GM12878 (cell line): Measurements from ENCODE around the gene FOXR1. TPM values are rescaled to one million over a fixed set of nuclear protein-coding genes. Genes with fewer than 3 reads are reported as not detected.

ENCODE experiments used
- ATAC-seq: fragments of 200-7000 bp; cut with Tn5 transposase; 3 replicates; pipeline ENCODE4 v1.9.1; 2020; ENCODE audit warnings: mild to moderate bottlenecking, moderate library complexity
- BruUV-seq: library from RNA; stranded (reverse); fragments of 400-500 nt; replicated peaks from 2 replicates; lab custom pipeline; 2021; lab: Mats Ljungman, UMichigan
- CTCF ChIA-PET: fragments of 300-600 bp; sonication (Branson Sonifier 250); formaldehyde crosslinking; extraction: SDS; loops from one replicate; lab custom pipeline; 2021; ENCODE audit warnings: inconsistent platforms; lab: Yijun Ruan, JAX
- POLR2A ChIA-PET: fragments of 350-600 bp; formaldehyde crosslinking; extraction: SDS; loops from one replicate; lab custom pipeline; 2021; ENCODE audit warnings: inconsistent platforms; lab: Charles Lee
- RAD21 ChIA-PET: fragments of 300-600 bp; sonication (Branson Sonifier 250); formaldehyde crosslinking; loops from one replicate; lab custom pipeline; 2023; ENCODE audit warnings: antibody characterized with exemption; ENCODE audit not compliant: unreplicated experiment; lab: Charles Lee
- SMC1A ChIA-PET: fragments of 300-600 bp; sonication (Branson Sonifier 250); formaldehyde crosslinking; loops from one replicate; lab custom pipeline; 2023; ENCODE audit not compliant: unreplicated experiment, uncharacterized antibody; lab: Charles Lee
- DNase-seq: peaks from one replicate; pipeline ENCODE4 v3.0.0-alpha.2; 2011; ENCODE audit warnings: low read depth, low spot score
- FAIRE-seq: peaks from 3 replicates; lab custom pipeline; 2011; peaks lifted over from hg19 to GRCh38; lab: Jason Lieb, UNC
- H2AFZ ChIP-seq: 2 replicates; pipeline ENCODE4 v1.6.0; 2011; ENCODE audit warnings: low read depth, low read length, control low read depth; ENCODE audit not compliant: control insufficient read depth
- H3K27ac ChIP-seq: 2 replicates; pipeline ENCODE4 v1.5.1; 2011; ENCODE audit warnings: control low read depth; ENCODE audit not compliant: control insufficient read depth, insufficient read depth
- H3K27me3 ChIP-seq, 2 experiments: replicated peaks in 1 of 2; 2 replicates each; pipeline versions ENCODE4 v1.6.0 to v1.6.1; 2011; ENCODE audit warnings: low read length in 1 of 2; ENCODE audit not compliant: control insufficient read depth in 2 of 2, insufficient read depth in 2 of 2
- H3K36me3 ChIP-seq, 2 experiments: 2 replicates each; pipeline ENCODE4 v1.5.1; 2011; ENCODE audit warnings: low read length in 1 of 2; ENCODE audit not compliant: control insufficient read depth in 2 of 2, insufficient read depth in 2 of 2
- H3K4me1 ChIP-seq: 2 replicates; pipeline ENCODE4 v1.6.1; 2011; ENCODE audit warnings: mild to moderate bottlenecking, low read length, moderate library complexity, mixed read lengths; ENCODE audit not compliant: control insufficient read depth, insufficient read depth
- H3K4me2 ChIP-seq: 2 replicates; pipeline ENCODE4 v1.6.0; 2011; ENCODE audit warnings: control low read depth; ENCODE audit not compliant: control insufficient read depth, insufficient read depth
- H3K4me3 ChIP-seq: fragments of 200-600 bp; sonication (generic); 2 replicates; pipeline ENCODE4 v1.5.1; 2016
- H3K79me2 ChIP-seq: 2 replicates; pipeline ENCODE4 v1.6.0; 2011; ENCODE audit warnings: low read length; ENCODE audit not compliant: control insufficient read depth, insufficient read depth
- H3K9ac ChIP-seq: 2 replicates; pipeline ENCODE4 v1.8.0; 2011; ENCODE audit warnings: low read length, control low read depth, mixed read lengths; ENCODE audit not compliant: control insufficient read depth, insufficient read depth
- H3K9me3 ChIP-seq: replicated peaks from 3 replicates; pipeline ENCODE4 v1.5.1; 2011; ENCODE audit warnings: mild to moderate bottlenecking, low read length; ENCODE audit not compliant: control insufficient read depth, insufficient read depth
- H4K20me1 ChIP-seq: 2 replicates; pipeline ENCODE4 v1.6.0; 2011; ENCODE audit not compliant: control insufficient read depth, insufficient read depth
- EP300 ChIP-seq, 2 experiments: fragments of 150-350 bp in 1 of 2; IDR thresholded peaks; 2 replicates each; pipeline ENCODE4 v1.6.1; 2011 to 2012; ENCODE audit warnings: low read depth in 2 of 2, low read length in 2 of 2, borderline replicate concordance in 1 of 2, improper control_type of control experiment in 1 of 2, inconsistent platforms in 1 of 2; ENCODE audit not compliant: control insufficient read depth in 1 of 2
- HDAC2 ChIP-seq: fragments of 200-600 bp; sonication (generic); IDR thresholded peaks from 2 replicates; pipeline ENCODE4 v1.6.1; 2017
- KLF5 ChIP-seq: fragments of 450-650 bp; IDR thresholded peaks from 2 replicates; pipeline ENCODE4 v1.6.1; 2014; ENCODE audit warnings: mild to moderate bottlenecking; ENCODE audit not compliant: partially characterized antibody
- LARP7 ChIP-seq: fragments of 450-650 bp; IDR thresholded peaks from 2 replicates; pipeline ENCODE4 v1.6.1; 2017; ENCODE audit warnings: mild to moderate bottlenecking
- POLR2AphosphoS5 ChIP-seq: IDR thresholded peaks from 2 replicates; pipeline ENCODE4 v1.6.1; 2011; ENCODE audit warnings: mild to moderate bottlenecking, low read length, inconsistent platforms
- RAD21 ChIP-seq: IDR thresholded peaks from 2 replicates; pipeline ENCODE4 v1.6.1; 2011; ENCODE audit warnings: mild to moderate bottlenecking, low read depth, low read length, moderate library complexity; ENCODE audit not compliant: insufficient read depth
- RB1 ChIP-seq: fragments of 450-650 bp; formaldehyde crosslinking; IDR thresholded peaks from 2 replicates; pipeline ENCODE4 v1.6.1; 2017; ENCODE audit warnings: mild to moderate bottlenecking, borderline replicate concordance
- RFX5 ChIP-seq: IDR thresholded peaks from 2 replicates; pipeline ENCODE4 v1.6.1; 2011; ENCODE audit warnings: low read depth, low read length, improper control_type of control experiment
- RUNX3 ChIP-seq: IDR thresholded peaks from 2 replicates; pipeline ENCODE4 v1.6.1; 2012; ENCODE audit warnings: low read length, inconsistent platforms
- SMARCA5 ChIP-seq: fragments of 450-650 bp; IDR thresholded peaks from 2 replicates; pipeline ENCODE4 v1.6.1; 2017; ENCODE audit warnings: mild to moderate bottlenecking
- SUPT20H ChIP-seq: IDR thresholded peaks from 2 replicates; pipeline ENCODE4 v1.6.1; 2011; ENCODE audit warnings: low read depth, mild to moderate bottlenecking, low read length, moderate library complexity, borderline replicate concordance; ENCODE audit not compliant: control insufficient read depth
- ZBED1 ChIP-seq: IDR thresholded peaks from 2 replicates; pipeline ENCODE4 v1.6.1; 2016; ENCODE audit warnings: borderline replicate concordance
- WGBS: methylation state at CpG from one replicate; pipeline ENCODE4 v1.1.6; 2016; ENCODE audit warnings: low lambda C conversion rate; ENCODE audit not compliant: insufficient replicate concordance, insufficient coverage; ENCODE audit errors: missing lambda C conversion rate; 5-methylcytosine and 5-hydroxymethylcytosine counted together
- in situ Hi-C: fragments of 300-500 bp; cut with MboI; formaldehyde crosslinking; loops from 9 replicates; pipeline ENCODE4 v1.14.3; 2018; ENCODE audit warnings: mixed read lengths
- intact Hi-C: fragments of 100-400 bp; cut with micrococcal nuclease; formaldehyde crosslinking; loops from one replicate; pipeline ENCODE4 v1.14.2; 2022; ENCODE audit not compliant: unreplicated experiment
- polyA plus RNA-seq, 11 experiments: library from polyadenylated mRNA; depleted of rRNA in 4 of 11; unstranded in 6 of 11; stranded (reverse) in 5 of 11; fragments of >200 nt; fragmentation: Nextera tagmentation in 4 of 11; fragmentation: Illumina TruSeq in 1 of 11; extraction: Ambion mirVana in 4 of 11; extraction: Trizol in 1 of 11; gene quantifications; 1 replicate in 1 of 11; 2 replicates in 10 of 11; pipeline versions ENCODE4 v1.2.1 to v1.2.3, GENCODE V29; 2011 to 2016; ENCODE audit warnings: inconsistent platforms in 2 of 11, missing spikeins in 2 of 11, low read depth in 1 of 11
- total RNA-seq, 4 experiments: library from RNA; depleted of rRNA in 3 of 4; stranded (reverse); fragments of >200 nt in 3 of 4; fragmentation: Illumina TruSeq in 1 of 4; extraction: Trizol in 1 of 4; gene quantifications; 2 replicates each; pipeline versions ENCODE4 v1.2.1 to v1.2.3, GENCODE V29; 2013 to 2021
- TF ChIP-seq, protein P1 (sequence below): IDR thresholded peaks from 2 replicates; pipeline ENCODE4 v1.6.1; 2012; ENCODE audit warnings: low read depth, low read length, improper control_type of control experiment
- TF ChIP-seq, protein P2 (sequence below): IDR thresholded peaks from 2 replicates; pipeline ENCODE4 v1.6.1; 2011; ENCODE audit warnings: borderline replicate concordance, low read depth, mild to moderate bottlenecking, moderate library complexity, low read length; ENCODE audit not compliant: insufficient read depth, poor library complexity, severe bottlenecking

FOXR1 gene
- total and polyA plus RNA-seq, 10 of the 15 experiments (the other 5 are each of a cell fraction or from before 2014, with no cell fraction given): not detected

DNA sequence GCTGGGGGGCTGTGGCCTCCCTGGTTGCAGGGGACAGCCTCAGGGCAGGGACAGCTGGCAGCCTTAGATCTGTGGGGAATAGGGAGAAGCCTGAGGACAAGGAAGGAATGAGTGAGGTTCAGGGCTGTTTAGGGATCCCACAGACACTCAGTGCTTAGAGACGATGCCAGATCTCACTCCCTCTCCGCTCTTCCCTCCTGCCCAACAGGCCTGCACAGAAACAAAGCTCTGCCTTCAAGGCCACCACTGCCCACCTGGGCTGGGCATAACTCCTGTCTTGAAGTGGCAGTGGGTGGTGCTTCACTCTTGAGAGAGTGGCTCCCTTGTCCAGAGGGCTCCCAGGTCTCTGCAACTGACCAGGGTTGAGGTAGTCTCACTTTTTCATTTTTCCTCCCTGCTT is 13.3 kb downstream of the FOXR1 start:
- CTCF ChIA-PET: interaction anchor here (0.6 kb wide), 1 partner anchor 142 kb away, joined by 3 read pairs; no protein-coding TSS in a partner anchor
- RAD21 ChIA-PET: no interaction called here
- Histone ChIP-seq H3K27ac (no peak overlapping the region), H3K4me2 (no peak overlapping the region), H4K20me1 (no peaks in the 10 kb centered on the region; the same call in 1 of the 2 replicates), H2AFZ (no peak overlapping the region), H3K4me3 (no peak overlapping the region), H3K79me2 (no peaks in the 10 kb centered on the region), H3K9ac (no peak overlapping the region), H3K36me3 (no peaks in the 10 kb centered on the region), H3K9me3 (no peaks in the 10 kb centered on the region), H3K4me1 (no peaks in the 10 kb centered on the region), H3K27me3 (no peaks in the 10 kb centered on the region; a peak in 1 of 4 replicates)
- no peak for DNase-seq
- 60% methylated on average over 2 of the region's 2 CpGs for WGBS
- POLR2A ChIA-PET: no interaction called here
- TF ChIP-seq EP300 (IDR thresholded peaks at IDR 0.05; ENCODE audit: borderline replicate concordance in 1 of 2, control insufficient read depth in 1 of 2, low read depth in 2 of 2, low read length in 2 of 2): no peak
- no peak for TF ChIP-seq HDAC2
- no peak for TF ChIP-seq KLF5
- TF ChIP-seq, protein P1, sequence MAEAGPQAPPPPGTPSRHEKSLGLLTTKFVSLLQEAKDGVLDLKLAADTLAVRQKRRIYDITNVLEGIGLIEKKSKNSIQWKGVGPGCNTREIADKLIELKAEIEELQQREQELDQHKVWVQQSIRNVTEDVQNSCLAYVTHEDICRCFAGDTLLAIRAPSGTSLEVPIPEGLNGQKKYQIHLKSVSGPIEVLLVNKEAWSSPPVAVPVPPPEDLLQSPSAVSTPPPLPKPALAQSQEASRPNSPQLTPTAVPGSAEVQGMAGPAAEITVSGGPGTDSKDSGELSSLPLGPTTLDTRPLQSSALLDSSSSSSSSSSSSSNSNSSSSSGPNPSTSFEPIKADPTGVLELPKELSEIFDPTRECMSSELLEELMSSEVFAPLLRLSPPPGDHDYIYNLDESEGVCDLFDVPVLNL: no peak
- no peak for TF ChIP-seq RAD21
- no peak for TF ChIP-seq SUPT20H
- BruUV-seq: no TSS peak
- SMC1A ChIA-PET: no interaction called here
- ATAC-seq: no peak
- in situ Hi-C loops (no loop called here), intact Hi-C loops (no loop called here)
- FAIRE-seq: no peak

DNA sequence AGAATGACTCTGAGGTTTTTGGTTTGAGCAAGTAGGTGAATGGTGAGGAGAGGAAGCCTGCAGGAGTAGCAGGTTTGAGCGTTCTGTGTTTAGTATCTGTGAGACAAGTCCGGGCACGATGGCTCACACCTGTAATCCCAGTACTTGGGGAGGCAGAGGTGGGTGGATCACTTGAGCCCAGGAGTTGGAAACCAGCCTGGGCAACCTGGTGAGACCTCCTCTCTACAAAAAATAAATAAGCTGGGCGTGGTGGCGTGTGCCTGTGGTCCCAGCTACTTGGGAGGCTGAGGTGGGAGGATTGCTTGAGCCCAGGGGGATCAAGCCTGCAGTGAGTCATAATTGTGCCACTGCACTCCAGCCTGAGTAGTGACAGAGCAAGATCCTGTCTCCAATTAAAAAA is 16.7 kb downstream of the FOXR1 start:
- FAIRE-seq: no peak
- intact Hi-C loops (no loop called here), in situ Hi-C loops (no loop called here)
- ChIA-PET POLR2A (interaction anchor here (0.6 kb wide), 1 partner anchor 261 kb away, joined by 3 read pairs; no protein-coding TSS in a partner anchor), SMC1A (no interaction called here), CTCF (no interaction called here), RAD21 (no interaction called here)
- H3K4me1 ChIP-seq: no peaks in the 10 kb centered on the region
- no peak for TF ChIP-seq ZBED1
- TF ChIP-seq POLR2AphosphoS5: no peak
- TF ChIP-seq LARP7: no peak
- TF ChIP-seq, protein P2, sequence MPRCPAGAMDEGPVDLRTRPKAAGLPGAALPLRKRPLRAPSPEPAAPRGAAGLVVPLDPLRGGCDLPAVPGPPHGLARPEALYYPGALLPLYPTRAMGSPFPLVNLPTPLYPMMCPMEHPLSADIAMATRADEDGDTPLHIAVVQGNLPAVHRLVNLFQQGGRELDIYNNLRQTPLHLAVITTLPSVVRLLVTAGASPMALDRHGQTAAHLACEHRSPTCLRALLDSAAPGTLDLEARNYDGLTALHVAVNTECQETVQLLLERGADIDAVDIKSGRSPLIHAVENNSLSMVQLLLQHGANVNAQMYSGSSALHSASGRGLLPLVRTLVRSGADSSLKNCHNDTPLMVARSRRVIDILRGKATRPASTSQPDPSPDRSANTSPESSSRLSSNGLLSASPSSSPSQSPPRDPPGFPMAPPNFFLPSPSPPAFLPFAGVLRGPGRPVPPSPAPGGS: peak; percentile 41
- TF ChIP-seq RUNX3: no peak
- TF ChIP-seq RFX5: no peak
- no peak for TF ChIP-seq RB1
- no peak for TF ChIP-seq SMARCA5
- H3K9me3 ChIP-seq: no peaks in the 10 kb centered on the region
- no peak overlapping the region for H3K27ac ChIP-seq
- H2AFZ ChIP-seq: no peak overlapping the region
- H4K20me1 ChIP-seq: no peaks in the 10 kb centered on the region
- H3K36me3 ChIP-seq: no peaks in the 10 kb centered on the region
- no peak for ATAC-seq
- no peaks in the 10 kb centered on the region for H3K79me2 ChIP-seq
- BruUV-seq: no TSS peak
- no peak overlapping the region for H3K4me3 ChIP-seq
- no peak for DNase-seq
- WGBS: 96% methylated on average over 5 of the region's 5 CpGs
- no peak overlapping the region for H3K4me2 ChIP-seq
- no peaks in the 10 kb centered on the region; a peak in 1 of 4 replicates for H3K27me3 ChIP-seq
- no peak overlapping the region for H3K9ac ChIP-seq
